ENCODE results near the gene SH3RF1. TPM values are rescaled to one million over a fixed set of nuclear protein-coding genes. Genes with fewer than 3 reads are reported as not detected.

The SH3RF1 gene
- total RNA-seq, 3 donors from 2014 or later = 20.2 to 37.0 (median 27.9) TPM

DNA sequence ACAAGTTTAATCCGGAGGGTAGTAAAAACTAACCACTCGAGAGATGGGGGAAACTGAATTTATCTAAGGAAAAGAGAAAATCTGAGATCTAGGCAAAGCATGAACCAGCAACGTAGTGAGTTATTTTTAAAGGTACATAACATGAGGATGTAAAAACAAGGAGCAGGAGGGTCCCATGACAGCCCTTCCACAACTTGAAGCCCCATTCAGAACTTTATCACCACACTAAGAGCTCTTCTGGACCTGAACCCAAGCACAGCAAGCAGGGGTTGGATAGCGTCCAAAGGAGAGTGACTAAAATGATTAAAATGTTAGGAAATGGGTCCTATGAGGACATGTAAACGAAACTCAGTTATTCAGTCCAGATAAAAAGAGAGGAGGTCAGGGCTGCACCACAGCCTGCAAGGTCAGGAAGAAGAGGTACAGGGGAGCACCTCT is 16.2 kb downstream of the SH3RF1 start:
- Histone ChIP-seq H3K27me3 (no peaks in the 10 kb centered on the region), H3K4me1 (peaks cover 3 to 5% of the 10 kb centered on the region in 2 donors), H3K27ac (peak overlapping the region in 1 of 2 donors; percentile 30), H3K36me3 (no peaks in the 10 kb centered on the region), H3K9me3 (no peaks in the 10 kb centered on the region), H3K4me3 (no peak overlapping the region)
- intact Hi-C loops (cut with DNase I; ENCODE audit: low total_unique reads) = no loop called here
- no peak for DNase-seq (ENCODE audit: low spot score in 2 of 2)
- no peak for TF ChIP-seq POLR2A (IDR thresholded peaks at IDR 0.05)
- TF ChIP-seq, protein P1, sequence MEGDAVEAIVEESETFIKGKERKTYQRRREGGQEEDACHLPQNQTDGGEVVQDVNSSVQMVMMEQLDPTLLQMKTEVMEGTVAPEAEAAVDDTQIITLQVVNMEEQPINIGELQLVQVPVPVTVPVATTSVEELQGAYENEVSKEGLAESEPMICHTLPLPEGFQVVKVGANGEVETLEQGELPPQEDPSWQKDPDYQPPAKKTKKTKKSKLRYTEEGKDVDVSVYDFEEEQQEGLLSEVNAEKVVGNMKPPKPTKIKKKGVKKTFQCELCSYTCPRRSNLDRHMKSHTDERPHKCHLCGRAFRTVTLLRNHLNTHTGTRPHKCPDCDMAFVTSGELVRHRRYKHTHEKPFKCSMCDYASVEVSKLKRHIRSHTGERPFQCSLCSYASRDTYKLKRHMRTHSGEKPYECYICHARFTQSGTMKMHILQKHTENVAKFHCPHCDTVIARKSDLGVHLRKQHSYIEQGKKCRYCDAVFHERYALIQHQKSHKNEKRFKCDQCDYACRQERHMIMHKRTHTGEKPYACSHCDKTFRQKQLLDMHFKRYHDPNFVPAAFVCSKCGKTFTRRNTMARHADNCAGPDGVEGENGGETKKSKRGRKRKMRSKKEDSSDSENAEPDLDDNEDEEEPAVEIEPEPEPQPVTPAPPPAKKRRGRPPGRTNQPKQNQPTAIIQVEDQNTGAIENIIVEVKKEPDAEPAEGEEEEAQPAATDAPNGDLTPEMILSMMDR (IDR thresholded peaks at IDR 0.05) = no peak
- TF ChIP-seq POLR2AphosphoS5 (IDR thresholded peaks at IDR 0.05) = no peak

DNA sequence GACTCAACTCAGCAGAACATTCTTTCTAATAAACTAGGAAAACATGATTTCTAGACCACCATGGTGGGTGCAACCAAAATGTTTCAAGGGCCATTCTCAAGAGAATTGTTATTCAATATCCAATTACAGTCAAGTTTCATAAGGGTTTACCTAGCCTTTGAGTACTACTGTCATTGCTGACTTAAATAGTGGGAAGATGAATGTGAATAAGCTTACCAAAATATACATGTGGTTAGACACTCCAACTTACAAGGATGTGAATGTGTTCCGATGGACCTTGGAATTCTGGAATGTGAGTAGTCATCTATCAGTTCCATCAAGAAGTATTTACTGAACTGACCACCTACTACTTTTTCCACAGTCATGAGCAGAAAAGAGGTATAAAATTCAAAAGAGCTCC is 16.9 kb downstream of the SH3RF1 start:
- intact Hi-C loops (cut with DNase I; ENCODE audit: low total_unique reads) = no loop called here
- Histone ChIP-seq H3K4me1 (peaks cover 3 to 5% of the 10 kb centered on the region in 2 donors), H3K27ac (peak overlapping the region in 1 of 2 donors; percentile 30), H3K36me3 (no peaks in the 10 kb centered on the region), H3K9me3 (no peaks in the 10 kb centered on the region), H3K4me3 (no peak overlapping the region), H3K27me3 (no peaks in the 10 kb centered on the region)
- TF ChIP-seq, protein P1 (IDR thresholded peaks at IDR 0.05) = no peak
- no peak for TF ChIP-seq POLR2AphosphoS5 (IDR thresholded peaks at IDR 0.05)
- no peak for TF ChIP-seq POLR2A (IDR thresholded peaks at IDR 0.05)
- no peak for DNase-seq (ENCODE audit: low spot score in 2 of 2)

- H3K4me3 ChIP-seq = no peak overlapping the region
- intact Hi-C loops (cut with DNase I; ENCODE audit: low total_unique reads) = no loop called here
- no peak for DNase-seq (ENCODE audit: low spot score in 2 of 2)
- no peaks in the 10 kb centered on the region for H3K9me3 ChIP-seq
- H3K27me3 ChIP-seq = no peaks in the 10 kb centered on the region
- TF ChIP-seq POLR2A (IDR thresholded peaks at IDR 0.05) (no peak), POLR2AphosphoS5 (IDR thresholded peaks at IDR 0.05) (no peak)
- TF ChIP-seq, protein P1 (IDR thresholded peaks at IDR 0.05) = no peak
- H3K4me1 ChIP-seq = peaks cover 3 to 5% of the 10 kb centered on the region in 2 donors
- H3K27ac ChIP-seq = peak overlapping the region; percentile 73 to 80
- H3K36me3 ChIP-seq = no peaks in the 10 kb centered on the region
These were observed 17.6 kb downstream of the SH3RF1 start for GRCh38 chr4:169253113-169253671.

- no peak overlapping the region for H3K4me3 ChIP-seq
- DNase-seq (ENCODE audit: low spot score in 2 of 2) = no peak
- H3K4me1 ChIP-seq = peaks cover 3 to 5% of the 10 kb centered on the region in 2 donors
- H3K27me3 ChIP-seq = no peaks in the 10 kb centered on the region
- H3K9me3 ChIP-seq = no peaks in the 10 kb centered on the region
- TF ChIP-seq POLR2A (IDR thresholded peaks at IDR 0.05) (no peak), POLR2AphosphoS5 (IDR thresholded peaks at IDR 0.05) (no peak)
- TF ChIP-seq, protein P1 (IDR thresholded peaks at IDR 0.05) = no peak
- H3K27ac ChIP-seq = peak overlapping the region; percentile 73 to 80
- intact Hi-C loops (cut with DNase I; ENCODE audit: low total_unique reads) = no loop called here
- no peaks in the 10 kb centered on the region for H3K36me3 ChIP-seq
These were observed 18.2 kb downstream of the SH3RF1 start for GRCh38 chr4:169252339-169253112.
